Measurements from ENCODE around the gene SLC25A11. TPM values are rescaled to one million over a fixed set of nuclear protein-coding genes. Genes with fewer than 3 reads are reported as not detected.
"Not testable (repeated sequence)": the region's sequence is repeated elsewhere in the genome, so short reads cannot be mapped to it uniquely, and the experiment has no call there.

SLC25A11 gene
- total RNA-seq, 1 experiment from 2014 or later, result 40.1 TPM

DNA sequence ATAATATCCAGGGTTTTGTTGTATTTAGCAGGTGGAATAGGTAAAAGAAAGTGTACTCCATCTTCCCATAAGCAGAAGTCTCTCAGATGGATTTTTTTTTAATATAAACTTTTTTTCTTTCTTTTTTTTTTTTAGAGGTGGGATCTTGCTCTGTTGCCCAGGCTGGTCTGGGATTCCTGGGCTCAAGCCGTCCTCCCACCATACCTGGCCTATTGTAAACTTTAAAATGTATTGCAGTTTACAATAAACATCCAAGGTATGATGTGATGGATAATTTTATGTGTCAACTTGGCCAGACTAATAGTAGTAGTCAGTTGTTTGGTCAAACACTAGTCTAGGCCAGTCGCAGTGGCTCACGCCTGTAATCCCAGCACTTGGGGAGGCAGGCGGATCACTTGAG, 18.5 kb downstream of the SLC25A11 start:
- ChIA-PET POLR2A (no interaction called here), CTCF (no interaction called here)
- Mint-ChIP-seq H3K27me3 (ENCODE audit: insufficient read depth, unreplicated experiment) (no peaks in the 10 kb centered on the region), H3K27ac (ENCODE audit: unreplicated experiment) (no peak overlapping the region), H3K36me3 (ENCODE audit: insufficient read depth, unreplicated experiment) (no peaks in the 10 kb centered on the region), H3K4me3 (ENCODE audit: unreplicated experiment) (no peak overlapping the region), H3K4me1 (ENCODE audit: low read depth, unreplicated experiment) (no peaks in the 10 kb centered on the region), H3K9me3 (ENCODE audit: unreplicated experiment) (no peaks in the 10 kb centered on the region)
- BruUV-seq (replicated peaks), result no TSS peak
- no peaks in the 10 kb centered on the region for H3K4me1 ChIP-seq
- TF ChIP-seq CTCF (IDR thresholded peaks at IDR 0.05; ENCODE audit: insufficient read depth in 1 of 2, low read depth in 1 of 2, low read length in 1 of 2, severe bottlenecking in 1 of 2, unreplicated experiment in 1 of 2), result no peak
- H3K27me3 ChIP-seq (replicated peaks; ENCODE audit: control insufficient read depth, insufficient read depth, low read length), result no peaks in the 10 kb centered on the region
- H3K36me3 ChIP-seq (ENCODE audit: control insufficient read depth, insufficient read depth, low read length), result no peaks in the 10 kb centered on the region
- no peak for DNase-seq
- intact Hi-C loops (cut with micrococcal nuclease; ENCODE audit: unreplicated experiment), result no loop called here
- no peak overlapping the region for H3K4me3 ChIP-seq (ENCODE audit: low read depth, low read length)
- no peaks in the 10 kb centered on the region for H3K9me3 ChIP-seq

DNA sequence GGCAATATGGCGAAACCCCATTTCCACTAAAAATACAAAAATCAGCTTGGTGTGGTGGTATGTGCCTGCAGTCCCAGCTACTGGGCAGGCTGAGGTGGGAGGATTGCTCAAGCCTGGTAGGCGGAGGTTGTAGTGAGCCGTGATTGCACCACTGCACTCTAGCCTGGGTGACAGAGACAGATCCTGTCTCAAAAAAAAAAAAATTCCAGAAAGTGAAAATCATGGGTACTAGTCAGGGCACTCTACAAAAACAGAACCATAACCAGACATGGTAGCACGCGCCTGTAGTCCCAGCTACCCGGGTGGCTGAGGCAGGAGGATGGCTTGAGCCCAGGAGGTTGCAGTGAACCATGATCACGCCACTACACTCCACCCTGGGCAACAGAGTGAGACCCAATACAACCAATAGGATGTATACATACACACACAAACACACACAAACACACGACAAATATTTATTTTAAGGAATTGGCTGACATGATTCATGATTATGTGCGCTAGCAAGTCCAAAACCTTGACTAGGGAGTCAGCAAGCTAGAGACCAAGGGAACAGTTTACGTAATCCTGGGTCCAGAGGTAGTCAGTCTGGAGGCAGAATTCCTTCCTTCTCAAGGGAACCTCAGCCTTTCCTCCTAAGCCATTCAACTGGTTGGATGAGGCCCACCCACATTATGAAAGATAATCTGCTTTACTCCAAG, 19.3 kb downstream of the SLC25A11 start:
- H3K4me1 ChIP-seq, result no peaks in the 10 kb centered on the region
- no peak overlapping the region for H3K4me3 ChIP-seq (ENCODE audit: low read depth, low read length)
- no peak for TF ChIP-seq CTCF (IDR thresholded peaks at IDR 0.05; ENCODE audit: insufficient read depth in 1 of 2, low read depth in 1 of 2, low read length in 1 of 2, severe bottlenecking in 1 of 2, unreplicated experiment in 1 of 2)
- Mint-ChIP-seq H3K36me3 (ENCODE audit: insufficient read depth, unreplicated experiment) (no peaks in the 10 kb centered on the region), H3K27ac (ENCODE audit: unreplicated experiment) (no peak overlapping the region), H3K27me3 (ENCODE audit: insufficient read depth, unreplicated experiment) (no peaks in the 10 kb centered on the region), H3K9me3 (ENCODE audit: unreplicated experiment) (no peaks in the 10 kb centered on the region), H3K4me1 (ENCODE audit: low read depth, unreplicated experiment) (no peaks in the 10 kb centered on the region), H3K4me3 (ENCODE audit: unreplicated experiment) (no peak overlapping the region)
- POLR2A ChIA-PET, result no interaction called here
- peak in 1 of 2 experiments; percentile 25 for DNase-seq
- no peaks in the 10 kb centered on the region for H3K9me3 ChIP-seq
- H3K36me3 ChIP-seq (ENCODE audit: control insufficient read depth, insufficient read depth, low read length), result no peaks in the 10 kb centered on the region
- CTCF ChIA-PET, result no interaction called here
- H3K27me3 ChIP-seq (replicated peaks; ENCODE audit: control insufficient read depth, insufficient read depth, low read length), result no peaks in the 10 kb centered on the region
- intact Hi-C loops (cut with micrococcal nuclease; ENCODE audit: unreplicated experiment), result no loop called here
- no TSS peak for BruUV-seq (replicated peaks)

DNA sequence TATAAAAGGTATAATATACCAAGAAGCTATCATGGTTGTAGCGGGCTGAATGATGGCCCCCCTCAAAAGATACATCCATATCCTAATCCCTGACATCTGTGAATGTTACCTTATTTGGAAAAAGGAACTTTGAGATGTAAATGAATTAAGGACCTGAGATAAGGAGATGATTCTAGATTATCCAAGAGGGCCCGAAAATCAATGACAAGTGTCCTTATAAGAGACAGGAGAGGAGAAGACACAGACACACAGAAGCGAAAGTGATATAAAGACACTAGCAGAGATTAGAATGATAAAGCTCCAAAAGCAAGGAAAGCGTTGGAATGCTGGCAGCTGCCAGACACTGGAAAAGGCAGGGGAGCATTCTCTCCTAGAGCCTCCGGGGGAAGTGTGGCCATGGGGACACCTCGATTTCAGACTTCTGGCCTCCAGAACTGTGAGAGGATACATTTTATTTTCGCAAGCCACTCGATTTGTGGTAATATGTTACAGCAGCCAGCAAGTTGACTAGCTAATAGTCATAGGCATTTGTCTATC, 20.3 kb downstream of the SLC25A11 start:
- Mint-ChIP-seq H3K9me3 (ENCODE audit: unreplicated experiment) (no peaks in the 10 kb centered on the region), H3K4me3 (ENCODE audit: unreplicated experiment) (no peak overlapping the region), H3K27ac (ENCODE audit: unreplicated experiment) (no peak overlapping the region), H3K4me1 (ENCODE audit: low read depth, unreplicated experiment) (no peaks in the 10 kb centered on the region), H3K36me3 (ENCODE audit: insufficient read depth, unreplicated experiment) (no peaks in the 10 kb centered on the region), H3K27me3 (ENCODE audit: insufficient read depth, unreplicated experiment) (no peaks in the 10 kb centered on the region)
- no peaks in the 10 kb centered on the region for H3K27me3 ChIP-seq (replicated peaks; ENCODE audit: control insufficient read depth, insufficient read depth, low read length)
- H3K4me1 ChIP-seq, result no peaks in the 10 kb centered on the region
- H3K4me3 ChIP-seq (ENCODE audit: low read depth, low read length), result no peak overlapping the region
- POLR2A ChIA-PET, result no interaction called here
- BruUV-seq (replicated peaks), result no TSS peak
- H3K9me3 ChIP-seq, result no peaks in the 10 kb centered on the region
- CTCF ChIA-PET, result no interaction called here
- H3K36me3 ChIP-seq (ENCODE audit: control insufficient read depth, insufficient read depth, low read length), result no peaks in the 10 kb centered on the region
- intact Hi-C loops (cut with micrococcal nuclease; ENCODE audit: unreplicated experiment), result no loop called here
- no peak for DNase-seq
- no peak for TF ChIP-seq CTCF (IDR thresholded peaks at IDR 0.05; ENCODE audit: insufficient read depth in 1 of 2, low read depth in 1 of 2, low read length in 1 of 2, severe bottlenecking in 1 of 2, unreplicated experiment in 1 of 2)

- H3K27ac Mint-ChIP-seq (ENCODE audit: unreplicated experiment); H3K4me3 ChIP-seq (ENCODE audit: low read depth, low read length); DNase-seq; intact Hi-C loops (cut with micrococcal nuclease; ENCODE audit: unreplicated experiment); H3K9me3 ChIP-seq; H3K9me3 Mint-ChIP-seq (ENCODE audit: unreplicated experiment); H3K4me3 Mint-ChIP-seq (ENCODE audit: unreplicated experiment); H3K4me1 Mint-ChIP-seq (ENCODE audit: low read depth, unreplicated experiment); H3K4me1 ChIP-seq; POLR2A ChIA-PET; H3K36me3 ChIP-seq (ENCODE audit: control insufficient read depth, insufficient read depth, low read length); BruUV-seq (replicated peaks); H3K27me3 Mint-ChIP-seq (ENCODE audit: insufficient read depth, unreplicated experiment); H3K27me3 ChIP-seq (replicated peaks; ENCODE audit: control insufficient read depth, insufficient read depth, low read length); H3K36me3 Mint-ChIP-seq (ENCODE audit: insufficient read depth, unreplicated experiment): not testable (repeated sequence)
- CTCF ChIA-PET, result interaction anchor here (0.5 to 1.5 kb wide), 2 partner anchors 11 to 44 kb away, joined by 3 to 8 read pairs; partner anchors contain the start of gene CHRNE
Observed at GRCh38 chr17:4914551-4914950, 25.3 kb downstream of the SLC25A11 start.
